ENCODE measurements around the gene SCAF1. TPM values are rescaled to one million over a fixed set of nuclear protein-coding genes. Genes with fewer than 3 reads are reported as not detected.

SCAF1 gene
- total RNA-seq, 1 experiment from 2014 or later: 83.4 TPM

DNA sequence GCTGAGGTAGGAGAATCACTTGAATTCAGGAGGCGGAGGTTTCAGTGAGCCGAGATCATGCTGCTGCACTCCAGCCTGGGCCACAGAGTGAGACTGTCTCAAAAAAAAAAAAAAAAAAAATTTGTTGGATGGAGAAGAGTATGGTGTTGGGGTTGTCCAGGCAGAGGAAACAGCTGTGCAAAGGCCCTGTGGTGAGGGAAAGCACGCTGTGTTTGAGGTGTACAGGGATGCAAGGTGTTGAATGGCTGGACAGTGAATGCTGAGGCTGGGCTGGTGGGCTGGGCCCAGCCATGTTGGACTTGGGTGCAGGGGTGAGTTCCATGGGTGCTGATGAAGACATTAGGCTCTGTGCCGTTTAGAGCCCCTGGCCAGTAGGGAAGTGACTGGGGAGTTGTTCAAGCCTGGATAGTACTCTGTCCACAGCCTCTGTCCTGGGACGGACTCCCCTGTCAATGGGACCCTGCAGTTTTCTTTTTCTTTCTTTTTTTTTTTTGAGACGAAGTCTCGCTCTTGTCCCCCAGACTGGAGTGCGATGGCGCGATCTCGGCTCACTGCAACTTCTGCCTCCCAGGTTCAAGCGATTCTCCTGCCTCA lies 32.4 kb upstream of the SCAF1 start:
- H3K27ac Mint-ChIP-seq (ENCODE audit: unreplicated experiment): no peak overlapping the region
- no peaks in the 10 kb centered on the region for H3K27me3 Mint-ChIP-seq (ENCODE audit: insufficient read depth, unreplicated experiment)
- no peaks in the 10 kb centered on the region for H3K27me3 ChIP-seq (replicated peaks; ENCODE audit: control insufficient read depth, insufficient read depth, low read length)
- H3K36me3 Mint-ChIP-seq (ENCODE audit: insufficient read depth, unreplicated experiment): peaks cover 77% of the 10 kb centered on the region
- H3K4me3 Mint-ChIP-seq (ENCODE audit: unreplicated experiment): no peak overlapping the region
- no peaks in the 10 kb centered on the region for H3K9me3 Mint-ChIP-seq (ENCODE audit: unreplicated experiment)
- H3K4me1 ChIP-seq: no peaks in the 10 kb centered on the region
- H3K4me1 Mint-ChIP-seq (ENCODE audit: low read depth, unreplicated experiment): no peaks in the 10 kb centered on the region
- no peaks in the 10 kb centered on the region for H3K9me3 ChIP-seq
- CTCF ChIA-PET: no interaction called here
- peaks cover 4% of the 10 kb centered on the region; the same call in 1 of the 2 replicates for H3K36me3 ChIP-seq (ENCODE audit: control insufficient read depth, insufficient read depth, low read length)
- H3K4me3 ChIP-seq (ENCODE audit: low read depth, low read length): no peak overlapping the region
- POLR2A ChIA-PET: no interaction called here
- intact Hi-C loops (cut with micrococcal nuclease; ENCODE audit: unreplicated experiment): no loop called here
- TF ChIP-seq, protein P1, sequence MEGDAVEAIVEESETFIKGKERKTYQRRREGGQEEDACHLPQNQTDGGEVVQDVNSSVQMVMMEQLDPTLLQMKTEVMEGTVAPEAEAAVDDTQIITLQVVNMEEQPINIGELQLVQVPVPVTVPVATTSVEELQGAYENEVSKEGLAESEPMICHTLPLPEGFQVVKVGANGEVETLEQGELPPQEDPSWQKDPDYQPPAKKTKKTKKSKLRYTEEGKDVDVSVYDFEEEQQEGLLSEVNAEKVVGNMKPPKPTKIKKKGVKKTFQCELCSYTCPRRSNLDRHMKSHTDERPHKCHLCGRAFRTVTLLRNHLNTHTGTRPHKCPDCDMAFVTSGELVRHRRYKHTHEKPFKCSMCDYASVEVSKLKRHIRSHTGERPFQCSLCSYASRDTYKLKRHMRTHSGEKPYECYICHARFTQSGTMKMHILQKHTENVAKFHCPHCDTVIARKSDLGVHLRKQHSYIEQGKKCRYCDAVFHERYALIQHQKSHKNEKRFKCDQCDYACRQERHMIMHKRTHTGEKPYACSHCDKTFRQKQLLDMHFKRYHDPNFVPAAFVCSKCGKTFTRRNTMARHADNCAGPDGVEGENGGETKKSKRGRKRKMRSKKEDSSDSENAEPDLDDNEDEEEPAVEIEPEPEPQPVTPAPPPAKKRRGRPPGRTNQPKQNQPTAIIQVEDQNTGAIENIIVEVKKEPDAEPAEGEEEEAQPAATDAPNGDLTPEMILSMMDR (IDR thresholded peaks at IDR 0.05; ENCODE audit: insufficient read depth in 1 of 2, low read depth in 1 of 2, low read length in 1 of 2, severe bottlenecking in 1 of 2, unreplicated experiment in 1 of 2): no peak
- no peak for DNase-seq
- no TSS peak for BruUV-seq (replicated peaks)

DNA sequence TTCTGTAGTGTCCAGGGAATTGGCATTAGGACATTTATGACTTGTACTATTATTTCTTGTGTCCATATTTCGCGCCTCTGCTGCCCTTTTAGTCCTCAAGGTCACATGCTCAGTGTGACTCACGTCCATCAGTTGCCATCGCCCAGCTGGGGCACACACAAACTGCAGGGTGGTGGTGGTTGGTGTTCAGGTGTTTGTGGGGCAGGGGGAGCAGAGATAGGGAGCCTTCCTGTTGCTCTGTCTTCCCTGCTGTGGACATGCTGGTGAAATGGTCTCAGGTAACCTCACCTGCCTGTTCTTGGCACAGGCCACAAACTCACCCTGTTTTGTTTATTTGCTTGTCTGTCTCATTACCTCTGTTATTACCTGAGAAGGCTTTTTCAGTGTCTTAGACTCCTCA lies 28.6 kb upstream of the SCAF1 start:
- no peak overlapping the region for H3K4me3 ChIP-seq (ENCODE audit: low read depth, low read length)
- Mint-ChIP-seq H3K27me3 (ENCODE audit: insufficient read depth, unreplicated experiment) (no peaks in the 10 kb centered on the region), H3K9me3 (ENCODE audit: unreplicated experiment) (no peaks in the 10 kb centered on the region), H3K27ac (ENCODE audit: unreplicated experiment) (no peak overlapping the region), H3K4me3 (ENCODE audit: unreplicated experiment) (no peak overlapping the region), H3K36me3 (ENCODE audit: insufficient read depth, unreplicated experiment) (peaks cover 85% of the 10 kb centered on the region), H3K4me1 (ENCODE audit: low read depth, unreplicated experiment) (no peaks in the 10 kb centered on the region)
- DNase-seq: no peak
- H3K36me3 ChIP-seq (ENCODE audit: control insufficient read depth, insufficient read depth, low read length): peaks cover 10% of the 10 kb centered on the region
- H3K4me1 ChIP-seq: no peaks in the 10 kb centered on the region
- intact Hi-C loops (cut with micrococcal nuclease; ENCODE audit: unreplicated experiment): loop anchor here (2.0 kb wide), 1 partner anchor 65 kb away; no protein-coding TSS in a partner anchor
- H3K9me3 ChIP-seq: no peaks in the 10 kb centered on the region
- TF ChIP-seq, protein P1 (IDR thresholded peaks at IDR 0.05; ENCODE audit: insufficient read depth in 1 of 2, low read depth in 1 of 2, low read length in 1 of 2, severe bottlenecking in 1 of 2, unreplicated experiment in 1 of 2): no peak
- CTCF ChIA-PET: no interaction called here
- no TSS peak for BruUV-seq (replicated peaks)
- POLR2A ChIA-PET: no interaction called here
- H3K27me3 ChIP-seq (replicated peaks; ENCODE audit: control insufficient read depth, insufficient read depth, low read length): no peaks in the 10 kb centered on the region

DNA sequence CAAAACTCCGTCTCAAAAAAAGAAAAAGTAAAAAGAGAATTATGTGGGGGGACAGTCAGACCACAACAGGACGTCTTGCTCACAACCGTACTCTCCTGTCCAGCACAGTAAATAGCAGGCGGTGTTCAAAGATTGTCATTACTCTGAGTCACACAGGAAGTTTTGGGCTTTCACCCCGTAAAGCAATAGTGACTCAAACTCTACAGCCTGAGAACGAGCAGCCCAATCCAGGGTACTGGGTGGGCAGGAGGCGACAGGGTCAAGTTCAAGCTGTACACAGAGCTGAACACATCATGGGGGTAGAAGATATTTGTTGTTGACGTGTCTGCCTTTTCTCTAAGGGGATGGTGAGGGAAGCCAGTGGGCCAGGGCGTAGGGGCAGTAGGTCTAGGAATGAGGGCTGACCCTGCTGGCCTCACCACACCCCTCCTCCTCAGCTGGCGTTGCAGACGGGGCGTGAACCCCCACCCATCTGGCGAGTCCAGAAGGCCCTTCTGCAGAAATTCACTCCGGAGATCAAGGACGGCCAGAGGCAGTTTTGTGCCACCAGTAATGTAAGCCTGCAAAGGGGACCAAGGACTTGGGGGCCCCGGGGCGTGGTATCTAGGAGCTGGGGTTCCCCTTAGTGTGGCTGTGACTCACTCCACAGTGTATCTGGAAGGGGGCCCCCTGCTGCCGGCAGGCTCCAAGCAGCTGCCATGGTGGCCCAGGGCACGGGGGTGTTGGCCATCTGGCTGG lies 27.7 kb upstream of the SCAF1 start:
- no peak overlapping the region for H3K4me3 ChIP-seq (ENCODE audit: low read depth, low read length)
- H3K27me3 ChIP-seq (replicated peaks; ENCODE audit: control insufficient read depth, insufficient read depth, low read length): no peaks in the 10 kb centered on the region
- Mint-ChIP-seq H3K4me3 (ENCODE audit: unreplicated experiment) (no peak overlapping the region), H3K36me3 (ENCODE audit: insufficient read depth, unreplicated experiment) (peaks cover 83% of the 10 kb centered on the region), H3K9me3 (ENCODE audit: unreplicated experiment) (no peaks in the 10 kb centered on the region), H3K4me1 (ENCODE audit: low read depth, unreplicated experiment) (no peaks in the 10 kb centered on the region), H3K27me3 (ENCODE audit: insufficient read depth, unreplicated experiment) (no peaks in the 10 kb centered on the region), H3K27ac (ENCODE audit: unreplicated experiment) (no peak overlapping the region)
- H3K36me3 ChIP-seq (ENCODE audit: control insufficient read depth, insufficient read depth, low read length): peaks cover 10% of the 10 kb centered on the region
- no peak for DNase-seq
- BruUV-seq (replicated peaks): no TSS peak
- no peaks in the 10 kb centered on the region for H3K9me3 ChIP-seq
- TF ChIP-seq, protein P1 (IDR thresholded peaks at IDR 0.05; ENCODE audit: insufficient read depth in 1 of 2, low read depth in 1 of 2, low read length in 1 of 2, severe bottlenecking in 1 of 2, unreplicated experiment in 1 of 2): no peak
- intact Hi-C loops (cut with micrococcal nuclease; ENCODE audit: unreplicated experiment): no loop called here
- H3K4me1 ChIP-seq: no peaks in the 10 kb centered on the region
- CTCF ChIA-PET: no interaction called here
- POLR2A ChIA-PET: no interaction called here

Data from Caco-2 (cell line).